ENCODE measurements around the gene CYFIP1. TPM values are rescaled to one million over a fixed set of nuclear protein-coding genes. Genes with fewer than 3 reads are reported as not detected.

CYFIP1 gene
- polyA plus RNA-seq, 1 donor = 65.6 TPM

DNA sequence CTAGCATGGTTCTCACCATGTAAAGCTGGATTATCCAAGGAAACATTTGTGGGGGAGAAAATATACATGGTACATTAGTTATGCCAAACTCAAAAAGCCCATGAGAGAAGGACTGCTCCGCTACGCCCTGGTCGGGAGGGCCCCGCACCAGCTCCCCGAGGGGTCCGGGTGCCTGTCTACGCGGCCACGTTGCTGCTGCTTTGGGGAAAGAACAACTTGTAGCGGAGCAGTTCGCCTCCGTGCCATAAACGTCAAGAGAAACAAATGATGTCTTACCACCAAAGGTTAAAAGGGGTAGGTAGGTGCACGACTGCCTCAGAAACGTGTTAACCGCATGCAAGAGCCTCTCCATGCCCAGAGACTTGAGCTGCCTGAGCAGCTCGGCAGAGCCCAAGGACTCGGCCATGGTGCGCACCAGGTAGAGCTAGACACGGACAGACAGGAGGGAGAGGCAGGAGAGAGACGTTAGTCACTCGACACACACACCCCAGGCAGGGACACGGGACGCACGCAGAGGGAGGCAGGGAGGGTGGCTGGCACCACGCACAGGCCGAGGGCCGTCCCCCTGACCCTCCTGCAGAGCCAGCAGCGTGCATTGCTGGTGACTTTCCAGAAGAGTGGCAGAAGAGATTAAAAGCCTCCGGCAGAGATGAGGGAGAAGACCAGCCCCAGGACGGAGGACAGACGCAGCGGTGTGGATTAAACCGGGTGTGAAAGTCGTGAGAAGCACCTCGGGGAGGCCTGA lies 63.4 kb downstream of the CYFIP1 start:
- no peak for DNase-seq

DNA sequence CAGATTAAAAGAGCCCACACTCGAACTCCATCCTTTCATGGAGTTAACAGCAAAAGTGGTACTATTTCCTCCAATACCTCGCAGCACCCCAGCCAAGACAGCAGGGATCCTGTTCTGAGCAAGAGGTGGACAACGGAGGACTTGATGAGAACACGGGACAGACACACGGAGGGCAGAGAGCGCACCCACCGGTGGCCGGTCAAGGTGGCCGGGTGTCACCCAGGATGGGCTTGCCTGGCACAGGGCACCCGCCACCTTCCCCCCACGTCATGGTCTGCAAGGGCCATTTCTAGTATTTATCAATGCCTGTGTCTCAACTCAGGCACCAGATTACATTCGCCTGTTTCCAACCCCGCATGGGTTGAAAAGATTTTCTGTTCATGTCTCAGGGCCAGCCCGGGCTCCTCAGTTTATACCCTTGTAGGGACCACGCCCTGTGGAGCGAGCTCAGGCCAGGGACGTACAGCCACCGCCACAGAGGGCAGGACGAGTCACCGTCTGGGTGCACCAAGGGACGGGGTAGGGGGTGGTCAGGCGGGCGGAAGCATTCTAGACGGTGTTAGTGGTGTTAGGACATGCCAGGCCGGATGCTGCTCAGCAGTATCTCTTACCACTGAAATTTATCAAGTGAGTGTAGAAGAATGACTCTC lies 64.2 kb downstream of the CYFIP1 start:
- no peak for DNase-seq

GRCh38 chr15:22913646-22914380 lies 66.4 kb downstream of the CYFIP1 start:
- DNase-seq = no peak

DNA sequence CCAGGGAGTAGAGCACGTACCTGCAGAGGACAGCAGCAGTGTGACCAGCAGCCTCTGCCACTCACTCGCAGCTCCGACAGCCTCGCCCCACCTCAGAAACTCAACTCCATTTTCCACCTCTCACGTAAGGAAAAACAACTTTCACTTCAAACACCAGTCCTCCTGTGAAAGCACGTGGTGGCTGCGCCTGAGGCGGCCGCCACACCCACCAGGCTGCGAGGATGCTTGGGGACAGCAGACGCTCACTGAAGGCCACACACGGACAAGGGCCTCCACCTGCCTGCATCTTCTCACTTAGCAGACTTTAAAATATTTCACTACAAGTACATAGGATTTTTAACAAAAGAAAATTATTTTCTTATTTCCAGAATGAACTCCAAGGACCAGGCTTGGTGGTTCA lies 67.9 kb downstream of the CYFIP1 start:
- no peak for DNase-seq

GRCh38 chr15:22911306-22911705 lies 68.9 kb downstream of the CYFIP1 start:
- no peak for DNase-seq

DNA sequence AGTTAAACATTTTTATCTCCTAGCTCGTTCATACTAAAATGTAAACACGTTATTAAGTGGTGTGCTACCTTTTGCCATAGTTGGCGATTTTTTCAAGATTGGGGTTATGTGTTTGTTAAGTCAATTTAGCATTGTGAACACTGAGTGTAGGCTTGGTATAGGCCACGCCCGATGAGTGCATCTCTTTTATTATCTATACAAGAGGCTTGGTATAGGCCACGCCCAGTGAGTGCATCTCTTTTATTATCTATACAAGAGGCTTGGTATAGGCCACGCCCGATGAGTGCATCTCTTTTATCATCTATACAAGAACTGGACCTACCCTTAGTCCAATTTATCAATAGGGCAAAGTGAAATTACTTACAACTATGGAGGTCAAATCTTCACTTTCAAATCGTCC lies 71.3 kb downstream of the CYFIP1 start:
- no peak for DNase-seq

DNA sequence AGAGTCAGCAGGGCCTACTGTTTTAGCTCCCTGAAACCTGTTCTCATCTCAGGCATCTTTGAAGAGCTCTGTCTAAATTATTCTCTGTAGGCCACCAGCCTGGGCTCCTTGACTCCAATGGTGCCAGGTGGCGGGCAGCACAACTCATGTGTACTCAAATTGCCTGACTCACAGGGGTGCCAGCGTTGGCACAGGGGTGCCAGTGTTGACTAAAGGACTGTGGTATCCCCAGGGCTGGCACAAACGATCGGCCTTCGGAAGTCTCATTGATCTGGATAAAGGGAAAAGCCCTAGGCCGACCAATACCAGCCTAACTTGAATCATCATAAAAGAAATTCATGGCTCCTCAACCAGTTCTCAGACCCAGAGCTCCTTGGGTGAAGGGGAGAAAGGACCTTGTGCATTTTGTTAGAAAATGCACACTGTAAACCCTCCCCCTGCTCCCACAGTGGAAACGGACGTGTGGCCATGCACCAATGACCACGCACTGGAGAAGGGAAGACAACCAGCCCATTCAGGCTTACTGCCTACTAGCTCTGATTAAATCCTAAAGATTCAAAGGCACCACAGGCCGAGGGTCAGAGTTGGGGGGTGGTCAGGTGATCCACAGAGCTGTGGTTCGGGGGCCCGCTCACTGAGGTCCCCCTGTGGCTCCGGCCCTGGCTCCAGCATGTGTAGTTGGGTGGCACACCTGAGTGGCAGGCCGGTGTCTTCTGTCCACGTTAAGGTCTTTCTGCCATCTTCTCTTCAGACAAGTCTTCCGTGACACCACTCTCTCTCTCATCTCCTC lies 72.8 kb downstream of the CYFIP1 start:
- no peak for DNase-seq

- DNase-seq = no peak
Observed at GRCh38 chr15:22904736-22905135, 75.4 kb downstream of the CYFIP1 start.

DNA sequence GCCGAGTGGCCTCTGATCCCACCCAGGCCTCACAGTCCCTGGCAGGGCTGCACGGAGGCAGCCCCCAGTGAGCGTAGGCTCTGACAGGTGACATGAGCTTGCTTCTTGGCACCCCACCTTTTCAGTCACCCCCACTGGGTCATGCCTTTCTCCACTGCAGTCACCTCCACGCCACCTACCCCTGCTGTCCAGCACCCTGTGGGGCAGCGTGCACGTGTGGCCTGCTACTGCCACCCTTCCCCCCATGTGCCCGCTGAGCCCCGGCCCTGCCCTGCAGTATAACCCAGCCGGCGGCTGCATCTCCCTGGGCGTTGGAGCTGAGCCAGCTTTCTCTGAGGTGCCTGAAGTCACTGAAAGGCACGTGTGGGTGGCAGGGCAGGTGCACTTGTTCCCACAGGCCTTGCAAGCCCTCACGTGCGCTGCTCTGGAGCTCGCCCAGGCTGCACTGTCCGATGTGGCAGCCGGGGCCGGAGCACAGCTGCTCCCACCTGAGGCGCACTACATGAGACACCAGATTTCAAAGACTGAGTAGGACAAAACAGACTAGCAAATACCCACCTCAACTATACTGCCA lies 76.1 kb downstream of the CYFIP1 start:
- no peak for DNase-seq

GRCh38 chr15:22903427-22903826 lies 76.7 kb downstream of the CYFIP1 start:
- DNase-seq = no peak

DNA sequence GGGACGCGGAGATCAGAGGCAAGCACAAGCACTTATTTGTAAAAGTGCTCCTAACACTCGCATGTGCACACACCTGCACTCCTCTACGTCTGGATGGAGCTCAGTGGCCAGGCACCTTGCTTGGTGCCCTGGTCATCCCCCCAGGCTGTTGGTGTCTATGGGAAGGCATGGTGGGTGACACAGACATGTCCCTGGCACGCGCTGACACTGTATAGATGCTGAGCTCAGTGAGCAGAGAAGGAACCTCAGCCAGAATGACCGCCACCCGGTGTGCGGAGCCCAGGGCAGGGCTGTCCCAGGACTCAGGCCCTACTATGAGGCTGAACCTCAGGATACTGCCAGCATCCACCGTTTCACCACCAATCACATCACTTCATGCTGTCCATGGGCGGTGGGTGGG lies 77.2 kb downstream of the CYFIP1 start:
- no peak for DNase-seq

DNA sequence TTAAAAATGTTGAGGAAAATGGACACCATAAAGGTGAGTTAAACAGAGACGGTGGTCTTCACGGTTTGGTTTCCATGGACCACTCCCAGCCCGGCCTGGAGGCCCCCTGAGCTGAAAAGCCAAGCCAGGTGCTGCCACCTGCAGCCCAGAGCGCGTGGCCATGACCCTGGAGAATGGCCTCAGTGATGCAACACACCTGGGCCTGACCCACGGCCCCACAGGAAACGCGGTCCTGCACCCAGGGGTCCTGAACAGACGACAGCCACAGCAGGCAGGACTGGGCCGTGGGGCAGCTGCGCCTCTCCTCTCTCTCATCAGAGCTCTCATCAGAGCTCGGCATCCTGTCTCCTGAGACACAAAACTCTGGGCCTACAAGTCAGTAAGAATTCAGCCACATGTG lies 77.6 kb downstream of the CYFIP1 start:
- DNase-seq = no peak

DNA sequence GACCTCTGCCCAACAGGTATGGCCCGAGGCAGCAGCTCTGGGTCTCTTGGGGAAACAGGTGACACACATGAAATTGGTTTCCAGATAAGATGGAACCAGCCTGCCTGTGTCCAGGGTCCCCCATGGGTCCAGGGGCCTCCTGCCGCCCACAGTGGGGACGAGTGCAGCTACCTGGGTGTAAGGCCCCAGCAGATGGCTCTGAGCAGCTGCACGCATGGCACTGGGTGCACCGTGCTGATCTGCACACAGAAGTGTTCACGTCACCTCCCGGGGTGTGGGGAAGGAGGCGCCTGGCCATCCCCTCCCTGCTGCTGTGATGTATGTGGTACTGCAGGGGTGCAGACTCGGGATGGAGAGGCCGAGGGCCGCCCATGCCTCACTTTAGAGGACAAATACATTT lies 78.1 kb downstream of the CYFIP1 start:
- no peak for DNase-seq

GRCh38 chr15:22895465-22896190 lies 84.5 kb downstream of the CYFIP1 start:
- no peak for DNase-seq

- DNase-seq = no peak
Observed at GRCh38 chr15:22893881-22894280, 86.3 kb downstream of the CYFIP1 start.

DNA sequence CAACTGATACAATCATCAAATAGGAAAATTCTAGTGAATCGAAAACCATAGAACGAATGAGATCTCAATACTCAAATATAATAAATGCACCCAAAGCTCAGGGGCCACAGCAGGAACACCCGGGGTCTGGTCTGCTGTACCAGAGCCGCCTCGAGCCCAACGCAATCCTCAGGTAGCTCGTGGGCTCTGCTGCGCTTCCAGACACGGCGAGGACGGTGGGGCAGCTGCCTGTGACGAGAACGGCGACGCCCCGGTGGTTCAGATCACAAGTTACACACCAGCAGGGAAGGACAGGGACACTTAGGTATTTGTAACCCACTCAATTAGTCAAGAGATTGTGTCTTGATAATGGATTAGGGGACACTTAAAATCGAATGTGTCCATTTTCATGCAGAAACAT lies 87.1 kb downstream of the CYFIP1 start:
- no peak for DNase-seq

DNA sequence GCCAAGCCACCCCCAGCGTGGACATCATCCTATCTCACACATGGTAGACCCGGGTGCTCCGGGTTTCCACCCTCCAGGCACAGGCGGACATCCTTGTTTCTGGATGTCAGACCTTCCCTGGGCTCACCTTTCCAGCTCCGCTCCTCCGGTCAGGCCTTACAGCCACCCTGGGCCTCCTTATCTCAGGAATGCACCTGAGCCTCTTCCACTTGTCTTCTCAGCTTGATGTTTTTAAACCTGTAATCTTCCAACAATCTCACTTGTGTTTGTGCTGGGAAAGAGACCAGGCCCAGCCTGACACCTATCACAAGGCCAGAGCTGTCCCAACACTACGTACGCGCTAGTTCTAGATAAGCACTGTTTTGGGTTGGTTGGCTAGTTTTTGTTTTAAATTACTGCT lies 87.8 kb downstream of the CYFIP1 start:
- DNase-seq = no peak

DNA sequence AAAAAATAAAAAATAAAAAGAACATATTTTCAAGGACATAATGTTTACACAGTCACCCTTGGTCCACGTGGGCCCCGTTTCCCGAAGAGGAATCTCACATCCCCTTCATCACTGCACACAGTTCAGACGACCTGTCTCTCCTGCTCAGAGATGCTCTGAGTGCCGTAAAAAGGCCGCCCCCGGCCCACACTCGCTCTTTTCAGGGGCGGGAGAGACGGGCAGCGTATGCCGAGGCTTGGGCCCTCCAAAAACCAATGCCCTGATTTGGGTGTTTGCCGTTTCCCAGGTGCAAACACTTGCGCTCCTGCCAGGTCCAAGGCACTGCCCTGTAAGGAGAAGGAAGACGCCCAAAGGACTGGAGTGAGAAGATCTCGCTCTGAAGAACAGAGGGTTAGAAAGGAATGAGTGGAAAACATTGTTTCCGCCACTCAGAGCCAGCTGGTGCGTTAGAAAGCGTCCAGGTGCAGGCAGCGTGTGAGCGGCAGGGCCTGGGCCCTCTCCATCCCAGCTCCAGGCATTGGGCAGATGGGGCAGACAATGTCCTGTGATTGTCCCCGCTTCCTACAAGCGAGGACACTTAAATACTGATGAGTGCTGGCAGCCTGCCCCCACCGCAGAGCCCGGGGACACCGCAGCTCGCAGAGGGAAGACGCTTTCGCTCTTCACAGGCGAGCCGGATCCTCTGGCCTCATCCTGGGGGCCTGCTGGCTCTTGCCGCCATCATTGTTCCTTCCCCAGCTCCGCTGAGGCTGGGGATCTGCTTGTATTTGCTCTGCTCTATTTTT lies 88.5 kb downstream of the CYFIP1 start:
- no peak for DNase-seq

- no peak for DNase-seq
Observed at GRCh38 chr15:22890296-22890695, 89.9 kb downstream of the CYFIP1 start.

DNA sequence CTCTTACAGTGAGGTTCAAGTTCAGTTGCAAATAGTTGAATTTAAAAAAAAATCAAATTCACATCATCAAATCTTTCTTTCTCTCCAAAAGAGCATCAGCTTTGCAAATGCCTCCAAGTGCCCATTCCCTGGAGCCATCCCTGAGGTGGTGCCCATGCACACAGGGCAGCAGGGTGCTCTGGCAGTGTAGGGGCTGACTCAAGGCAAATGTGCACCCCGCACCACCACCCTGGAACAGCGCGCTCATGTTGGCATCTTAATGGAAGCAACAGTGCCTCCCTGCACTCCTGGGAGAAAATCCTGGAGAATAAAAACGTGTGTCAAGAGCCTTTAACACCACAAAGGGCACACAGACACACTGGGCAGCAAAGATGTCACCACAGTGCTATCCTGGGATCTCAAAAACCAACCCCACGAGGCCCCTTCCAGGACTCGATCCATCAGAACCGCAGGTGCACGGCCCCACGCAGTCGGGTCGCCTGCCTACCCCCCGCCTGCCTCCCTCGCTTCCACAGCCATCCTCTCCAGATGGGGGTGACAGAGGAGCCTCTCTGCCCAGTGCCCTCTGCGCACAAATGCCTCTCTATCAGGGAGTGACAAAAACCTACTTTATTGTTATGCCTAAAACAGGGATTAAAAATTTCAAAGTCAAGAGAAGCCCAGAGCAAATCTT lies 90.9 kb downstream of the CYFIP1 start:
- no peak for DNase-seq

Measured in hindlimb muscle (tissue), 1 donor.